ENCODE data around the gene GAL3ST1. TPM values are rescaled to one million over a fixed set of nuclear protein-coding genes. Genes with fewer than 3 reads are reported as not detected.
"Not testable (repeated sequence)": the region's sequence is repeated elsewhere in the genome, so short reads cannot be mapped to it uniquely, and the experiment has no call there.

Gene GAL3ST1, protein sequence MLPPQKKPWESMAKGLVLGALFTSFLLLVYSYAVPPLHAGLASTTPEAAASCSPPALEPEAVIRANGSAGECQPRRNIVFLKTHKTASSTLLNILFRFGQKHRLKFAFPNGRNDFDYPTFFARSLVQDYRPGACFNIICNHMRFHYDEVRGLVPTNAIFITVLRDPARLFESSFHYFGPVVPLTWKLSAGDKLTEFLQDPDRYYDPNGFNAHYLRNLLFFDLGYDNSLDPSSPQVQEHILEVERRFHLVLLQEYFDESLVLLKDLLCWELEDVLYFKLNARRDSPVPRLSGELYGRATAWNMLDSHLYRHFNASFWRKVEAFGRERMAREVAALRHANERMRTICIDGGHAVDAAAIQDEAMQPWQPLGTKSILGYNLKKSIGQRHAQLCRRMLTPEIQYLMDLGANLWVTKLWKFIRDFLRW
- total RNA-seq (ENCODE audit: low replicate concordance), result 5.0 and 5.9 TPM in 2 replicates
- long read RNA-seq, result 0 reads

DNA sequence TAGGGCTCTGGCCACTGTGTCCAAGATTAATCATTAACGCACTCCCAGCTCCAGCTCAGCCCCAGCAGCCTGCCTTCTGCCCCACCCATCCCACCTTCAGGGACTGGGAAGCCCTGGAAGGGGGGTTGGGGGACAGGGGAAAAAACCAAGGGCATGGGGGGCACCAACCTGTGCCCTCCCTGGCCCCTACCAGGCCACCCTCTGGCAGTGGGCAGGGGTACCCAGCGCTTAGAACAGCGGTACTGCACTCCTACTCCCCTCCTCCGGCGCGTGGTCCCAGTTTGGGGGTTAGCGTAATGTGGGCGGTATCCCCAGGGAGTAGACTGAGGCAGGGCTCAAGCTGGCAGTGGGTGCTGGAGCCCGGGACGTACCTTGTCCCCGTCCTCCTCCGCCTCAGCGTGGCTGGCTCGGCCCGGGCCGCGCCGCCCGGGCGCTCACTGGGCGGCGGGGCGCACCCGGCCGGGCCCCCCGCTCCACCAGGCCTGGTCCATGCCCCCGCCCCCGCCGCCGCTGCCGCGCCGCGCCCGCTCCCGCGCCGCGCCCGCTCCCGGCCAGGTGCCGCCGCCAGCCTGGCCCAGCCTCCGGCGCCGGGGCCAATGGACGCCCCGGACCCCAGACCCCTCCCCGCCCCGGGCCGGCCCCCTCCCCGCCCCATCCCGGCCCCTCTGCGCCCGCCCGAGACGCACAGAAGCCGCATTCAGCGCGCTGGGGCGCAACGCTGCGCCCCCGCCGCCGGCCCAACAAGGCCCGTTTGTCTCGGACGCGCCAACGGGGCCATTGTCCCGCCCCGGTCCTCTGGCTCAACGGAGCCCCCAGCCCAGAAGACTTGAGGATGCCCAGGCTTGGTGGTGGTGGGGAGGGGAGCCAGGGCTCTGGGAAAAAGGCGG, at the start of gene GAL3ST1:
Gene GAL3ST1, minus strand, starts transcription at position 571 of the 887 bp plus-strand sequence. CDS start 17,273 bp downstream, outside the sequence.
- H3K36me3 Mint-ChIP-seq, result peaks cover 3% of the 10 kb centered on the region
- H3K4me1 Mint-ChIP-seq (ENCODE audit: unreplicated experiment), result peaks cover 12% of the 10 kb centered on the region
- H3K27ac Mint-ChIP-seq, result no peak within 1 kb of the TSS
- DNase-seq (ENCODE audit: extremely low spot score, unreplicated experiment), result no peak
- no peaks in the 10 kb centered on the region for H3K9me3 Mint-ChIP-seq
- TF ChIP-seq CTCF (conservative IDR thresholded peaks at IDR 0.05), result no peak
- peak within 1 kb of the TSS; percentile 84 for H3K4me3 Mint-ChIP-seq
- peaks cover 16% of the 10 kb centered on the region for H3K27me3 Mint-ChIP-seq

- not testable (repeated sequence) for H3K4me3 Mint-ChIP-seq; H3K4me1 Mint-ChIP-seq (ENCODE audit: unreplicated experiment); H3K36me3 Mint-ChIP-seq
Observed at GRCh38 chr22:30619909-30620308, 45.4 kb upstream of the GAL3ST1 start.

DNA sequence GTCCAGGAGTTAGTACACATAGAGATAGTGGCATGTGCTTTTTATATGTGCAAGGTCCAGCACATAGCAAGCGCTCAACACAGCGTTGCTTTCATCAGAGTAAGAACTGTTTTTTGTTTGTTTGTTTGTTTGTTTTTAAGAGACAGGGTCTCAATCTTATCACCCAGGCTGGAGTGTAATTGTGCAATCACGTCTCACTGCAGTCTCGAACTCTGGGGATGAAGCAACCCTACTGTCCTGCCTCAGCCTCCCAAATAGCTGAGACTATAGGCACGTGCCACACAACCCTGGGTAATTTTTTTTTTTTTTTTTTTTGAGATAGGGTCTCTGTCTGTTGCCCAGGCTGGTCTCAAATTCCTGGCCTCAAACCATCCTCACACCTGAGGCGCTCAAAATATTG, 43.4 kb upstream of the GAL3ST1 start:
- Mint-ChIP-seq H3K27ac (no peak overlapping the region), H3K4me1 (ENCODE audit: unreplicated experiment) (no peaks in the 10 kb centered on the region), H3K27me3 (no peaks in the 10 kb centered on the region), H3K36me3 (peaks cover 3% of the 10 kb centered on the region), H3K4me3 (no peak overlapping the region), H3K9me3 (no peaks in the 10 kb centered on the region)
- TF ChIP-seq CTCF (conservative IDR thresholded peaks at IDR 0.05), result no peak
- DNase-seq (ENCODE audit: extremely low spot score, unreplicated experiment), result no peak

More at GRCh38 chr22:30619909-30620308, 45.4 kb upstream of the GAL3ST1 start:
- H3K27ac Mint-ChIP-seq; H3K9me3 Mint-ChIP-seq; DNase-seq (ENCODE audit: extremely low spot score, unreplicated experiment); H3K27me3 Mint-ChIP-seq: not testable (repeated sequence)

DNA sequence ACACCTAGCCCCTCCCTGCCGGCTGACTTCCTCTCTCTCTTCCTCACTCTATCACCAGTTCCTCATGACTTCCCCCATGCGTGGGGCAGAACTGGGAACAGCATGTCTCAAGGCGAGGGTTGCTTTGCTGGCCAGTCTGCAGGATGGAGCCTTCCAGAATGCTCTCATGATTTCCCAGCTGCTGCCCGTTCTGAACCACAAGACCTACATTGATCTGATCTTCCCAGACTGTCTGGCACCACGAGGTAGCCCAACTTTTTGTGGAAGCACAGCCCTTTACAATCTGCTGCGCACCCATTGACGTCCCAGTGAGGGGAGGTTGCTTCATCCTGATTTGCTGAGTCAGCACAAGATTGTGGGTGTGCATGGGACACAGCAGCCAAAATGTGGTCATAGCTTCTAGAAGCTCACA, 41.1 kb upstream of the GAL3ST1 start:
- DNase-seq (ENCODE audit: extremely low spot score, unreplicated experiment), result no peak
- TF ChIP-seq CTCF (conservative IDR thresholded peaks at IDR 0.05), result no peak
- peaks cover 3% of the 10 kb centered on the region for H3K36me3 Mint-ChIP-seq
- H3K27me3 Mint-ChIP-seq, result no peaks in the 10 kb centered on the region
- H3K4me3 Mint-ChIP-seq, result no peak overlapping the region
- H3K9me3 Mint-ChIP-seq, result no peaks in the 10 kb centered on the region
- no peak overlapping the region for H3K27ac Mint-ChIP-seq
- no peaks in the 10 kb centered on the region for H3K4me1 Mint-ChIP-seq (ENCODE audit: unreplicated experiment)

GRCh38 chr22:30614879-30615278, 40.4 kb upstream of the GAL3ST1 start:
- no peak for DNase-seq (ENCODE audit: extremely low spot score, unreplicated experiment)
- peaks cover 3% of the 10 kb centered on the region for H3K36me3 Mint-ChIP-seq
- H3K4me3 Mint-ChIP-seq, result no peak overlapping the region
- no peaks in the 10 kb centered on the region for H3K4me1 Mint-ChIP-seq (ENCODE audit: unreplicated experiment)
- no peaks in the 10 kb centered on the region for H3K27me3 Mint-ChIP-seq
- no peak overlapping the region for H3K27ac Mint-ChIP-seq
- no peaks in the 10 kb centered on the region for H3K9me3 Mint-ChIP-seq
- TF ChIP-seq CTCF (conservative IDR thresholded peaks at IDR 0.05), result no peak
